ENCODE measurements around the gene MLYCD.

The MLYCD gene

DNA sequence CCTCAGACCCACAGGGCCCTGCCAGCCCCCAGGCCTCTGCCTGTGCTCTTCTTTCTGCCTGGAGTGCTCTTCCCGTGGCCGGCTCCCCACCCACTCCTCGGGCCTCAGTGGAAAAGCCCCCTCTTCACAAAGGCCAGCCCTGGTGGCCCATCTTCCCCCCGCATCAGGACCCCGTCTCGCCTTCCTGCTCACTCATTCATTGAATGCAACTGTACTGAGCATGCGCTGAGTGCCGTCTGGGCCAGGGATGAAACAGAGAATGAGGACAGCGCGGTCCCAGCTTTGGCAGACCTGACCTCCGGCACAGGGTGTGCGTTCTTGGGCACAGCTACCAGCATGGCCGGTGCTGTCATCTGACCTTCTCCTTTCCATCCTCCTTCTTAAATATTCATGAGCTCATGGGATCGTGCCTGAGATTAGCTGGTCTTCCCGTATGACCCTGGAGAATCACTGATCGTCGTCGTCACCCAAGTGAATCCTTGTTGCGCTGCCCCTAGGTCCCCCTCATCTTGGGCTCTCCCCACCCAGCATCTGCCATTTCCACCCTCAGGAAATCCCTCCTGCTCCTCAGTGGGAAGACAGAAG, 37.8 kb downstream of the MLYCD start:
- POLR2A ChIA-PET, result no interaction called here
- TF ChIP-seq, protein P1, sequence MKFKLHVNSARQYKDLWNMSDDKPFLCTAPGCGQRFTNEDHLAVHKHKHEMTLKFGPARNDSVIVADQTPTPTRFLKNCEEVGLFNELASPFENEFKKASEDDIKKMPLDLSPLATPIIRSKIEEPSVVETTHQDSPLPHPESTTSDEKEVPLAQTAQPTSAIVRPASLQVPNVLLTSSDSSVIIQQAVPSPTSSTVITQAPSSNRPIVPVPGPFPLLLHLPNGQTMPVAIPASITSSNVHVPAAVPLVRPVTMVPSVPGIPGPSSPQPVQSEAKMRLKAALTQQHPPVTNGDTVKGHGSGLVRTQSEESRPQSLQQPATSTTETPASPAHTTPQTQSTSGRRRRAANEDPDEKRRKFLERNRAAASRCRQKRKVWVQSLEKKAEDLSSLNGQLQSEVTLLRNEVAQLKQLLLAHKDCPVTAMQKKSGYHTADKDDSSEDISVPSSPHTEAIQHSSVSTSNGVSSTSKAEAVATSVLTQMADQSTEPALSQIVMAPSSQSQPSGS (tag by site-specific recombination; IDR thresholded peaks at IDR 0.05; ENCODE audit: low read depth), result no peak
- TF ChIP-seq KLF10 (tag by site-specific recombination; IDR thresholded peaks at IDR 0.05) (no peak), ZBTB20 (tag by site-specific recombination; IDR thresholded peaks at IDR 0.05) (no peak), ZNF223 (tag by site-specific recombination; IDR thresholded peaks at IDR 0.05) (no peak), ZNF214 (tag by site-specific recombination; IDR thresholded peaks at IDR 0.05; ENCODE audit: borderline replicate concordance) (no peak), ZNF514 (tag by site-specific recombination; IDR thresholded peaks at IDR 0.05) (no peak), ZNF335 (tag by site-specific recombination; conservative IDR thresholded peaks at IDR 0.05) (no peak), ZNF146 (tag by site-specific recombination; IDR thresholded peaks at IDR 0.05) (no peak), ZNF610 (tag by site-specific recombination; IDR thresholded peaks at IDR 0.05; ENCODE audit: borderline replicate concordance) (no peak), ZNF629 (tag by site-specific recombination; IDR thresholded peaks at IDR 0.05) (no peak), KLF1 (tag by site-specific recombination; IDR thresholded peaks at IDR 0.05) (no peak), ZNF354C (tag by site-specific recombination; IDR thresholded peaks at IDR 0.05; ENCODE audit: borderline replicate concordance, low read depth) (no peak), ZBTB48 (tag by site-specific recombination; IDR thresholded peaks at IDR 0.05) (no peak)
- TF ChIP-seq, protein P2, sequence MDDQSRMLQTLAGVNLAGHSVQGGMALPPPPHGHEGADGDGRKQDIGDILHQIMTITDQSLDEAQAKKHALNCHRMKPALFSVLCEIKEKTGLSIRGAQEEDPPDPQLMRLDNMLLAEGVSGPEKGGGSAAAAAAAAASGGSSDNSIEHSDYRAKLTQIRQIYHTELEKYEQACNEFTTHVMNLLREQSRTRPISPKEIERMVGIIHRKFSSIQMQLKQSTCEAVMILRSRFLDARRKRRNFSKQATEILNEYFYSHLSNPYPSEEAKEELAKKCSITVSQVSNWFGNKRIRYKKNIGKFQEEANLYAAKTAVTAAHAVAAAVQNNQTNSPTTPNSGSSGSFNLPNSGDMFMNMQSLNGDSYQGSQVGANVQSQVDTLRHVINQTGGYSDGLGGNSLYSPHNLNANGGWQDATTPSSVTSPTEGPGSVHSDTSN (CRISPR knock-in tag; IDR thresholded peaks at IDR 0.05), result no peak
- Histone ChIP-seq H3K27ac (ENCODE audit: extremely low read depth, low read depth, low read length) (no peak overlapping the region), H3K36me3 (ENCODE audit: control insufficient read depth in 2 of 2, insufficient read depth in 1 of 2, low read length in 2 of 2) (no peaks in the 10 kb centered on the region), H3K4me3 (ENCODE audit: low read depth, low read length) (no peak overlapping the region), H3K9me3 (ENCODE audit: control insufficient read depth, insufficient read depth, low read depth, low read length) (no peaks in the 10 kb centered on the region), H3K4me1 (ENCODE audit: control insufficient read depth, insufficient read depth, low read length) (no peaks in the 10 kb centered on the region; the same call in 1 of the 2 replicates)
- CTCF ChIA-PET, result interaction anchor here (0.8 to 4.3 kb wide), 2 partner anchors 9 to 129 kb away, joined by 3 to 29 read pairs; no protein-coding TSS in a partner anchor

DNA sequence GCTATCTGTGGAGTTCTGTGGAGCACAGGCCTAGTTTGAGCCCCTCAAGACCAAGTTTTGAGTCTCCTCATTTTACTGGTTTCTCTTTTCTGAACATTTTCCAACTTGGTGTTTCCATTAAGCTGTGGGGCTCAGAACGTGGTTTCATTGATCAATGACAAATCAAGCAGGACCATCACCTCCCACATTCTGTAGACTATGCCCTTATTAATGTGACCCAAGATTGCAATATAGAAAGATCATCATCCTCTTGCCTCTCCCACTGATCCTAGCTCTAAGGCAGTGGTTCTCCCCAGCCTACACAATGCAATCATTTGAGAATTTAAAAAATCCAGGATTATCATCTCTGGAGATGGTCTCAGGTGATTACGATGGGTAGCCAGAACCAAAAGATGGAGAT, 38.4 kb downstream of the MLYCD start:
- ChIA-PET CTCF (interaction anchor here (0.8 to 4.3 kb wide), 3 partner anchors 10 to 129 kb away, joined by 3 to 29 read pairs (median 4); no protein-coding TSS in a partner anchor), POLR2A (no interaction called here)
- TF ChIP-seq, protein P3, sequence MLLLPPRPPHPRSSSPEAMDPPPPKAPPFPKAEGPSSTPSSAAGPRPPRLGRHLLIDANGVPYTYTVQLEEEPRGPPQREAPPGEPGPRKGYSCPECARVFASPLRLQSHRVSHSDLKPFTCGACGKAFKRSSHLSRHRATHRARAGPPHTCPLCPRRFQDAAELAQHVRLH (tag by site-specific recombination; IDR thresholded peaks at IDR 0.05), result 0 out of 2 replicates have a peak, but pooled peaks have one; percentile 40
- TF ChIP-seq ZNF768 (tag by site-specific recombination; IDR thresholded peaks at IDR 0.05), result no peak
- no peaks in the 10 kb centered on the region for H3K9me3 ChIP-seq (ENCODE audit: control insufficient read depth, insufficient read depth, low read depth, low read length)
- H3K36me3 ChIP-seq (ENCODE audit: control insufficient read depth in 2 of 2, insufficient read depth in 1 of 2, low read length in 2 of 2), result no peaks in the 10 kb centered on the region
- H3K4me1 ChIP-seq (ENCODE audit: control insufficient read depth, insufficient read depth, low read length), result no peaks in the 10 kb centered on the region; the same call in 1 of the 2 replicates
- no peak overlapping the region for H3K4me3 ChIP-seq (ENCODE audit: low read depth, low read length)
- no peak overlapping the region for H3K27ac ChIP-seq (ENCODE audit: extremely low read depth, low read depth, low read length)

DNA sequence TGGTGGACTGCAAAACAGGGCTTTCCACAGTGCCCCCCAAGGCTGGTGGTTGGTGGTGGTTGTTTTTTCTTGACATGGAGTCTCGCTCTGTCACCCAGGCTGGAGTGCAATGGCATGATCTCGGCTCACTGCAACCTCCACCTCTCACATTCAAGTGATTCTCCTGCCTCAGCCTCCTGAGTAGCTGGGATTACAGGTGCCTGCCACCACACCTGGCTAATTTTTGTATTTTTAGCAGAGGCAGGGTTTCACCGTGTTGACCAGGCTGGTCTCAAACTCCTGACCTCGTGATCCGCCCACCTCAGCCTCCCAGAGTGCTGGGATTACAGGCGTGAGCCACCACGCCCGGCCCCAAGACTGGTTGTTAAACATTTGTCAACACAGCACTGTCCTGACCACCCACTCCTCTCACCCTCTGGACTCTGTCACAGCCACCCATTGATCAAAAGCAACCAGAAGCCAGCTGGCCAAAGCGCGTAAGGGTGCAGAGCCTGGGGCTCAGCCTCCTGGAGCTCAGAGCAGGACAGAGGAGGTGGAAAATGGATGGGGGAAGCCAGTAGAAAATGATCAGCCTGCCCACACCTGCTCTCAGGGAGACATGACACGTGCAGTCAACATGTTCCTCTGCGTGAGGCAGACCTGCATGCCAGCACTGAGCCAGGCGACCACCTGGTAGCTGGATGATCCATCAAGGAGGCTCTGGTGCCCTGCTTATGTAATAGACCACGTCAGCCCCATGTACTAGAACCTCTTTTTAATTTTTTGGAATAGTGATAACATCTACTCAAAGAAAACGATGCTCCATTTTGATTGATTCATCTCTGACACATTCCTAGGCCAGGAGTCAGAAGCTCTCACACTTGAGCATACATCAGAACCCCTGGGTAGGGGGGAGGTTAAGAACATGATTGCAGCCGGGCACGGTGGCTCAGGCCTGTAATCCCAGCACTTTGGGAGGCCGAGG, 39.3 kb downstream of the MLYCD start:
- TF ChIP-seq RBAK (tag by site-specific recombination; IDR thresholded peaks at IDR 0.05), result no peak
- peak; percentile 45 for TF ChIP-seq EGR2 (tag by site-specific recombination; IDR thresholded peaks at IDR 0.05; ENCODE audit: low read depth)
- TF ChIP-seq ZNF629 (tag by site-specific recombination; IDR thresholded peaks at IDR 0.05), result no peak
- TF ChIP-seq, protein P4, sequence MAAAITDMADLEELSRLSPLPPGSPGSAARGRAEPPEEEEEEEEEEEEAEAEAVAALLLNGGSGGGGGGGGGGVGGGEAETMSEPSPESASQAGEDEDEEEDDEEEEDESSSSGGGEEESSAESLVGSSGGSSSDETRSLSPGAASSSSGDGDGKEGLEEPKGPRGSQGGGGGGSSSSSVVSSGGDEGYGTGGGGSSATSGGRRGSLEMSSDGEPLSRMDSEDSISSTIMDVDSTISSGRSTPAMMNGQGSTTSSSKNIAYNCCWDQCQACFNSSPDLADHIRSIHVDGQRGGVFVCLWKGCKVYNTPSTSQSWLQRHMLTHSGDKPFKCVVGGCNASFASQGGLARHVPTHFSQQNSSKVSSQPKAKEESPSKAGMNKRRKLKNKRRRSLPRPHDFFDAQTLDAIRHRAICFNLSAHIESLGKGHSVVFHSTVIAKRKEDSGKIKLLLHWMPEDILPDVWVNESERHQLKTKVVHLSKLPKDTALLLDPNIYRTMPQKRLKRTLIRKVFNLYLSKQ (tag by site-specific recombination; IDR thresholded peaks at IDR 0.05; ENCODE audit: borderline replicate concordance), result no peak
- no peak for TF ChIP-seq ZNF214 (tag by site-specific recombination; IDR thresholded peaks at IDR 0.05; ENCODE audit: borderline replicate concordance)
- TF ChIP-seq, protein P5, sequence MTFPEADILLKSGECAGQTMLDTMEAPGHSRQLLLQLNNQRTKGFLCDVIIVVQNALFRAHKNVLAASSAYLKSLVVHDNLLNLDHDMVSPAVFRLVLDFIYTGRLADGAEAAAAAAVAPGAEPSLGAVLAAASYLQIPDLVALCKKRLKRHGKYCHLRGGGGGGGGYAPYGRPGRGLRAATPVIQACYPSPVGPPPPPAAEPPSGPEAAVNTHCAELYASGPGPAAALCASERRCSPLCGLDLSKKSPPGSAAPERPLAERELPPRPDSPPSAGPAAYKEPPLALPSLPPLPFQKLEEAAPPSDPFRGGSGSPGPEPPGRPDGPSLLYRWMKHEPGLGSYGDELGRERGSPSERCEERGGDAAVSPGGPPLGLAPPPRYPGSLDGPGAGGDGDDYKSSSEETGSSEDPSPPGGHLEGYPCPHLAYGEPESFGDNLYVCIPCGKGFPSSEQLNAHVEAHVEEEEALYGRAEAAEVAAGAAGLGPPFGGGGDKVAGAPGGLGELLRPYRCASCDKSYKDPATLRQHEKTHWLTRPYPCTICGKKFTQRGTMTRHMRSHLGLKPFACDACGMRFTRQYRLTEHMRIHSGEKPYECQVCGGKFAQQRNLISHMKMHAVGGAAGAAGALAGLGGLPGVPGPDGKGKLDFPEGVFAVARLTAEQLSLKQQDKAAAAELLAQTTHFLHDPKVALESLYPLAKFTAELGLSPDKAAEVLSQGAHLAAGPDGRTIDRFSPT (tag by site-specific recombination; IDR thresholded peaks at IDR 0.05), result no peak
- no peak for TF ChIP-seq TRIM28 (IDR thresholded peaks at IDR 0.05; ENCODE audit: borderline replicate concordance, low read length)
- ChIA-PET POLR2A (no interaction called here), CTCF (interaction anchor here (0.6 to 4.3 kb wide), 5 partner anchors 11 to 127 kb away, joined by 3 to 29 read pairs (median 4); no protein-coding TSS in a partner anchor)
- Histone ChIP-seq H3K36me3 (ENCODE audit: control insufficient read depth in 2 of 2, insufficient read depth in 1 of 2, low read length in 2 of 2) (no peaks in the 10 kb centered on the region), H3K9me3 (ENCODE audit: control insufficient read depth, insufficient read depth, low read depth, low read length) (no peaks in the 10 kb centered on the region), H3K27ac (ENCODE audit: extremely low read depth, low read depth, low read length) (no peak overlapping the region), H3K4me1 (ENCODE audit: control insufficient read depth, insufficient read depth, low read length) (no peaks in the 10 kb centered on the region; the same call in 1 of the 2 replicates), H3K4me3 (ENCODE audit: low read depth, low read length) (no peak overlapping the region)

Data from HEK293 (cell line).